SU-DHL-6 (cell line): ENCODE measurements around the gene SLC35F4.

Source experiments
- EZH2phosphoT487 ChIP-seq: fragments of 200-600 bp; sonication (generic), shearing (Covaris generic); conservative IDR thresholded peaks from 2 replicates; pipeline ENCODE4 v1.6.1; 2018; ENCODE audit warnings: mild to moderate bottlenecking, antibody characterized with exemption, low read length, moderate library complexity, mixed read lengths
- TF ChIP-seq, protein P1 (sequence below): fragments of 200-600 bp; sonication (generic); IDR thresholded peaks from one replicate; pipeline ENCODE4 v1.5.1; 2017; ENCODE audit warnings: antibody characterized with exemption, mild to moderate bottlenecking, low read length, moderate library complexity; ENCODE audit not compliant: insufficient read depth, poor library complexity, severe bottlenecking

DNA sequence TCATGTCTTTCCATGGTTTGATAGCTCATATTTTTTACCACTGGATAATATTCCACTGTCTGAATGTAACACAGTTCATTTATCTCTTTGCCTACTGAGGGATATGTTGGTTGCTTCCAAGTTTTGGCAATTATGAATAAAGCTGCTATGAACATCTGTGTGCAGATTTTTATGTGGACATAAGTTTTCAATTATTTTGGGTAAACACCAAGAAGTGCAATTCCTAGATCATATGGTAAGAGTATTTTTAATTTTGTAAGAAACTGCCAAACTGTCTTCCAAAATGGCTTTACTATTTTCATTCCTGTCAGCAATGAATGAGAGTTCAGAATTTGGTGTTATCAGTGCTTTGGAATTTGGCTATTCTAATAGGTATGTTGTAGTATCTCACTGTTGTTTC lies 43.7 kb upstream of the SLC35F4 start:
- TF ChIP-seq, protein P1, sequence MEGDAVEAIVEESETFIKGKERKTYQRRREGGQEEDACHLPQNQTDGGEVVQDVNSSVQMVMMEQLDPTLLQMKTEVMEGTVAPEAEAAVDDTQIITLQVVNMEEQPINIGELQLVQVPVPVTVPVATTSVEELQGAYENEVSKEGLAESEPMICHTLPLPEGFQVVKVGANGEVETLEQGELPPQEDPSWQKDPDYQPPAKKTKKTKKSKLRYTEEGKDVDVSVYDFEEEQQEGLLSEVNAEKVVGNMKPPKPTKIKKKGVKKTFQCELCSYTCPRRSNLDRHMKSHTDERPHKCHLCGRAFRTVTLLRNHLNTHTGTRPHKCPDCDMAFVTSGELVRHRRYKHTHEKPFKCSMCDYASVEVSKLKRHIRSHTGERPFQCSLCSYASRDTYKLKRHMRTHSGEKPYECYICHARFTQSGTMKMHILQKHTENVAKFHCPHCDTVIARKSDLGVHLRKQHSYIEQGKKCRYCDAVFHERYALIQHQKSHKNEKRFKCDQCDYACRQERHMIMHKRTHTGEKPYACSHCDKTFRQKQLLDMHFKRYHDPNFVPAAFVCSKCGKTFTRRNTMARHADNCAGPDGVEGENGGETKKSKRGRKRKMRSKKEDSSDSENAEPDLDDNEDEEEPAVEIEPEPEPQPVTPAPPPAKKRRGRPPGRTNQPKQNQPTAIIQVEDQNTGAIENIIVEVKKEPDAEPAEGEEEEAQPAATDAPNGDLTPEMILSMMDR: no peak
- no peak for TF ChIP-seq EZH2phosphoT487
